Glomerular endothelial cell (primary cell): ENCODE data around the gene ZFYVE1. TPM values are rescaled to one million over a fixed set of nuclear protein-coding genes. Genes with fewer than 3 reads are reported as not detected.
"Not testable (repeated sequence)": the region's sequence is repeated elsewhere in the genome, so short reads cannot be mapped to it uniquely, and the experiment has no call there.

Source experiments
- DNase-seq: peaks from one replicate; pipeline ENCODE4 v3.0.0-alpha.2; 2011; ENCODE audit warnings: low read depth, low spot score; ENCODE audit errors: extremely low read depth
- total RNA-seq: library from RNA; depleted of rRNA; stranded (reverse); fragments of >200 nt; gene quantifications from 2 replicates; pipeline ENCODE4 v1.2.3, GENCODE V29; 2015

Gene ZFYVE1
- total RNA-seq, 1 donor from 2014 or later, result 34.6 TPM

DNA sequence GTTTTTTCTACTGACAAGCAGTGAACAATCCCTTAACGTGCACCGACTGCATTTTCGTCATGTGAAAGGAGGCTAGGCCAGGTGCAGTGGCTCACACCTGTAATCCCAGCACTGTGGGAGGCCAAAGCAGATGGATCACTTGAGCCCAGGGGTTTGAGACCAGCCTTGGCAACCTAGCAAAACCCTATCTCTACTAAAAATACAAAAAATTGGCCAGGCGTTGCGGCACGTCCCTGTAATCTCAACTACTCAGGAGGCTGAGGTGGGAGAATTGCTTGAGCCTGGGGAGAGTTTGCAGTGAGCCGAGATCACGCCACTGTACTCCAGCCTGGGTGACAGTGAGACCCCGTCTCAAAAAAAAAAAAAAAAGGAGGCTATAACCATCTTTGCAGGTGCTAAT lies 22.3 kb downstream of the ZFYVE1 start:
- not testable (repeated sequence) for DNase-seq

DNA sequence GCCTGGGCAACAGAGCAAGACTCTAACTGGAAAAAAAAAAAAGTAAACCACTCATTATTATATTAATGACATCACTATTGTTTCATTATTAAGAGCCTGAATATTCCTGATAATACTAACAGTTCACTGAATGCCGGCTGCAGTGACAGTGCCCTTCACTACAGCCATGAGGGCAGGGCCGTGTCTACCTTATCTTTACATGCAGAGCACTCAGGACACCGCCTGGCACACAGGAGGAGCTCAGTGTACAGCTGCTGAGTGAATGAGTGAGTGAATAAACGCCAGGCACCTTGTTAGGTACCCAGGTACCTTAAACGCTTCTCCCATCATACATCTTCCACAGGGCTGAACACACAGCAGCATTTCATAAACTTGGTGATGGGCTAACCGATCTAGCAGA lies 23.2 kb downstream of the ZFYVE1 start:
- no peak for DNase-seq

DNA sequence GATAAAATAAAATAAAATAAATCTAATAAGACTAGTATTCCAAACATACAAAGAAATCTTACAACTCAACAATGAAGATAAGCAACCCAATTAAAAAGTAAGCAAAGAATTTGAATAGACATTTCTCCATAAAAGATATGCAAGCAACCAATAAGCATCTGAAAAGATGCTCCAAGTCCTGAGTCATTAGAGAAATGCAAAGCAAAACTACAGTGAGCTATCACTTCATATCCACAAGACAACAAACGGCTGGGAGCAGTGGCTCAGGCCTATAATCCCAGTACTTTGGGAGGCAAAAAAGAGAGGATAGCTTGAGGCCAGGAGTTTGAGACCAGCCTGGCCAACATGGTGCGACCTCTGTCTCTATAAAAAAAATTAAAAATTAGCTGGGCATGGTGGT lies 26.8 kb downstream of the ZFYVE1 start:
- no peak for DNase-seq

DNA sequence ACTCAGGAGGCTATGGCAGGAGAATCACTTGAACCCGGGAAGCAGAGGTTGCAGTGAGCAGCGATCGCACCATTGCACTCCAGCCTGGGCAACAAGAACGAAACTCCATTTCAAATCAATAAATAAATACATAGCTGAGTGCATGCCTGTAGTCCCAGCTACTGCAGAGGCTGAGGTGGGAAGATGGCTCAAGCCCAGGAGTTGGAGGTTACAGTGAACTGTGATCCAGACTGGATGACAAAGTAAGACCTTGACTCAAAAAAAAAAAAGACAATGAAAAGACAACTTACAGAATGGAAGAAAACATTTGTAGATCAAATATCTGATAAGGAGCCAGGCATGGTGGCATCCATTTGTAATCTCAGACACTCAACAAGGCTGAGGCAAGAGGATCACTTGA lies 27.6 kb downstream of the ZFYVE1 start:
- no peak for DNase-seq

DNA sequence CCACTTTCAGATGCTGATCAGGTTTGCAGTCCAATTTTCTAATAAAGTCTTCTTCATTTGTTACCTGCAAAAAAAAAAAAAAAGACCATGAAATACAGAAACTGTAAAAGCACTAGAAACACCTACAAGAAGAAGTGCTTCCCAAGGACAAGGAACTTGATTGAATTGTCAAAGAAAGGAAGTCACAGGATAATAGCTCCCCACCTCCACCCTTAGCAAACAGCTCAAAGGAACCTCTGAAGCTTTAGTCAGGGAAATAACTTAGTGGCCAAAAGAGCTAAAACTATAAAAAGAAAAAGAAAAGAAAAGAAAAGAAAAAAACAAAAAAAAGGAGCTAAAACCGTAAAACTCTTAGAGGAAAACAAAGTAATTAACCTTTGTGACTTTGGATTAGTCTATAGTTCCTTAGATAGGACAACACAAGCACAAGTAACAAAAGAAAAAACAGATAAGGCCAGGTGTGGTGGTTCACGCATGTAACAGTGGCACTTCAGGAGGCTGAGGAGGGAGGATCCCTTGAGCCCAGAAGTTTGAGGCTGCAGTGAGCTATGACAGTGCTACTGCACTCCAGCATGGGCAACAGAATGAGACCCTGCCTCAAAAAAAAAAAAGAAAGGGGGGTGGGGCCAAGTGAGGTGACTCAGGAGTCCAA lies 28.5 kb downstream of the ZFYVE1 start:
- no peak for DNase-seq

DNA sequence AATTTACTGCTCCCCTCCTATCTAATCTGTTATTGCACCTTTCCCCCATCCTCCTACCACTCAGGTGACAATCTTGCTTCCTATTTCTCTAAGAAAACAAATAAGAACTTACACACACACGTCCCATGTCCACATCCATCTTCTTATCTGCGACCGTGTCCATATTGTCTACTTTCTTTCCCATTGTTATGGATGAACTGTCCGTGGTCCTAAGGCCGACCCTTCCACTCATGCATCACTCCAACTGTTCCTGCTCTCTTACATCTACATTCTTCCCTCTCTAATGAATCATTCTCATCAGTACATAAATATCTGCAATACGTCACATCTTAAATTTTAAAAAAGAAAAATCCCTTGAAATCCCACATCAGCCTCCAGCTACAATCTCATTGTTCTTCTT lies 30.0 kb downstream of the ZFYVE1 start:
- no peak for DNase-seq

DNA sequence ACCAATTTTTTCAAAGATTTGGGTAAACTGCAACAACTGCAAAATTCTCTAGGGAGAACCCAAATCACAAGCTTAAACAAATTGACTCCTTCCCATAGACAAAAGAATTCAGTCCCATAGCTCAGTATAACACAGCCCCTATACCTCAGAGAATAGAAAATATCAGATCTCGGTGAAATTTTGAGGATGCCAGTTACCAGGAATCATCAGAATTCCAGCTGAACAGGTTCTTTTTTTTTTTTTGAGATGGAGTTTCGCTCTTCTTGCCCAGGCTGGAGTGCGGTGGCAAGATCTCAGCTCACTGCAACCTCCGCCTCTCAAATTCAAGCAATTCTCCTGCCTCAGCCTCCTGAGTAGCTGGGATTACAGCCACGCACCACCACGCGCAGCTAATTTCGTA lies 36.7 kb downstream of the ZFYVE1 start:
- DNase-seq, result no peak

DNA sequence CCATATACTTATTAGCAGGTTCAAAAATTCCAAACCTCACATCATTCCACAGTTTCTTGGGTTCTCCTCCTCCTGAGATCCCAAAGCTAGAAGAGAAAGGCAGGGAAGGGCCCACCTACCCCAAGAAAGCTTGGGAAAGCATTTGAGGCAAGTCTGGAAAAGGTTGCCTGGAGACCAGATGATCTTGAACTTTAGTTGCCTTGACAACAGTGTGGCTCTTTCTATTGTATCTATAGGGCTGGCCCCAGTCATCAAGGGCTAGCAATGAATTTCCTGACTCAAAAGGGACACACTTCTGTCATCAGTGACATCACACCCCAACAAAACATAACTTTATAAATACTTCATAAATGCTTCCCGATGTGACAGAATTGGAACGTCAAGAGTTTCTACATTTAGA lies 40.0 kb downstream of the ZFYVE1 start:
- DNase-seq, result no peak

DNA sequence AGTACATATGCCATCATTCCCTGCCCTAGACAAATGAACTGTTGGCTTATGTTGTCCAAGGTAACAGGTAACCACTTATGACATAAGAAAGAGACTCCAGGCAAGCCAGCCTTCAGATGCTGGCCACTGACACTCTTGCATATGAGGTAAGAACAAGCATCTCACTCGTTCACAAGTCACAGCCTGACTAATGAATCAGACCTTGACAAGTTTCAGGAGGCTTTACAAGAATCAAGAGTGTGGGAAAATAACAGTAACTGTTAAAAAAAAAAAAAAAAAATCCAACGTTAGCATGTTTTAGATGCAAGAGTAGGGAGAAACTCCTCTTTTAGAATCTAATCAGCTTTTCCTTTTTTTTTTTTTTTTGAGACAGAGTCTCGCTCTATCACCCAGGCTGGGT lies 40.7 kb downstream of the ZFYVE1 start:
- no peak for DNase-seq

DNA sequence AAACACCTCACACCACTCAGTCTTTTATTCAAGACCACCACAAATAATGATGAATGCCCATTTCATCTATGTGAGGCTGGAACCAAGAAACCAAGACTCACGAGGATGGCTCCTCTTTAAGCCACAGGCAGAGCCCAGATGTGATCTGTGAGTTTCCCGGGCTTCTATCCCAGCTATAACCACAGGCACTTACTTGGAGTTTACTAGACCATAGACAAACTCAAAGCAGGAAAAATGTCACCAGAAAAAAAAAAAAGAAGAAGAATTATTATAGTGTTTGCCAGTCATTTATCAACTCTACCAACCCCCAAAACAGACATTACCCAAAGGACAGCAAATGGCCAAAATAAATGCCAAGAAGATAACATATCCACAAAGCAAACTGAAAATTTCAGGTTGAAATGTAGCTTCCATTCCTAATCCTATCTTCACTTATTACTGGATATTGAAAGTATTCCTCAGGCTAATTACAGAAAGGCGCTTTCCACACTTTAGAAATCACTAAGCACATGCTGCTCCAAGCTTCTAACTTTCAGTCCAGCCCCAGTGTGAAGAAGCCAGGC lies 44.7 kb downstream of the ZFYVE1 start:
- no peak for DNase-seq

DNA sequence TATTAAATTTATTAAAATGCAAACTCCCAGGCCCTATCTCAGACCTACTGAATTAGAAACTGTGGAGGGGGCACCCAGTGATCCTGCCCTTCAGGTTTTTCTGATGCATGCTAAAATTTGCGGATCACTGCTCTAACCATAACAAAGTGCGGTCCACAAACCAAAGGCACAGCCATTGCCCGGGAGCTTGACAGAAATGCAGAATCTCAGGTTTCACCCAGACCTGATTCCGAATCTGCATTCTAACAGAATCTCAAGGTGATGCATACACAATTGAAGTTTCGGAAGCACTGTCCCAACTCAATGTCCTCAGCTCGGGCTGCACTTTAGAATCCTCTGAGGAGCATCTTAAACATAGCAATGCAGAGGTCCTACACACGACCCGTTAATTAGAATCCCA lies 46.0 kb downstream of the ZFYVE1 start:
- no peak for DNase-seq

DNA sequence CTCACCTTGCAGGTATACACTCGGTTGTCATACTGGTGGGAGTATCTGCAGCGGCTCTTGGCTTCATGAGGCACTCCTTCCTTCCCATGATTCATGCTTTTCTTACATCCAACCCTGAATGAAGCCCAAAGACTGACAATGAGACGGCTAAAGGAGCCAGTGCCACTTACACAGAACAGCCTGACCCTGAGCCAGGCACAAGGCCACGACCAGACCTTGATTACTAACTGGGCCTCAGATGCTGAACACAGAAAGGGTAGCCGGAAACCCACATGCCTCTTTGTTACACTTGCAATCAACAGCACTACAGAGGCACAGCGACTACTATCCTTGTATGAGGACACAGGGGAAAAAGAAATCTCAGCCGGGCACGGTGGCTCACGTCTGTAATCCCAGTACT lies 48.0 kb downstream of the ZFYVE1 start:
- no peak for DNase-seq

DNA sequence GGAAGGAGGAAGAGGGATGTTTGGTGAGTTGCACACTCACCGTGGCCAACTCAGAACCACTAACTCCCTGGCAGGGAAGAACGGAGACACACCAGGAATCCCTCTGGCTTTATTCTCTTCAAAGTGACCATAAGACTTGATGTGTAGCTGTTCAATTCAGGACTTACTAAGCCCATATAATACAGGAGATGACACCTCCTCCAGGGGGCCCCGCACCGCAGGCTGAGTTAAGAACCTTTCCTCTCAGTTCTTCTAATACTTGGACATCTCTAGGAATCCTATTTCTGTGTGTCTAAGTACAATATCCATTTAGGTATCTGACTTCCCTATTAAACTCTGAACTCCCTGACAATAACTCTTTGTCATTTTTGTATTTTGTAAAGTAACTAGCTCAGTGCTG lies 51.1 kb downstream of the ZFYVE1 start:
- no peak for DNase-seq

DNA sequence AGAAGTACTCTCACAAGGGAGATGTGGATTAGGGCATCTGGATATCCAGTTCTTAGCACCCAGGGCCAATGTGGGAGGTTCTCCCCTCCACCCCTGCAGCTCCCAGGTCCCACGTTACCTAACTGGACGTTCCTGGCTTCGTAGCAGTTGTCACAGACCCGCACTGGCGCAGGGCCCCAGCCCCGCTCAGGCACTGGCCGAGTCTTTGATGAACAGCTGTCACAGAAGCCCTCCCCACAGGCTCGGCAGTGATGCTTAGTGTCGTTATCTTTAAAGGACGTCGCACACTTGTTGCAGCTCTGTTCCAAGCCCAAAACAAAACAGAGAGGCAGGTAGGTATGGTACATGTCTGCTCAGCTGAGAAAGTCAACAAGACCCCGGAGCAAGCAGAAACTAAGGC lies 52.2 kb downstream of the ZFYVE1 start:
- DNase-seq, result no peak

DNA sequence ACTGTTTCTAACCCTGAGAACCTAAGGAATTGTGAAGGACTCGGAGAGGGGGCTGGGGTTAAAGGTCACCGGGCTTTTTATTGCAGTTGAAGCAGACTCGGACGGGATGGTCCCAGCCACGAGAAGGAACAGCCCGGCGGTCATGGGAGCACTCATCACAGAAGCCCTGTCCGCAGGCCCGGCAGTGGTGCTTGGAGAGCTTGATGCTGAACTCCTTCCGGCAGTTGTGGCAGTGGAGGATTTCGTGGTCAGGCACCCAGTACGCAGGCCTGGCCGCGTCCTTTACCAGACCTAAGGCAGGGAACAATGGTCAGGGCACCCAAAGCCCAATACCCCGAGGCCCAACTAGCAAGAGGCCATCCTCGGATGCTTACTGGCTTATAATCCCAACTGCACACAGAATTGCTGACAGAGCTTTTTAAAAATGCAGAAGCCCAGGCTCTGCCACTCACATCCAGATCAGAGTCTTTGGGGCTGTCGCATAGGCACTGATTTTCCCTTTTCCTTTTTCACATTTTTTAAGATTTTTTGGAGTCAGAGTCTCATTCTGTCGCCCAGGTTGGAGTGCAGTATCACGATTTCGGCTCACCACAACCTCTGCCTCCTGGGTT lies 56.0 kb downstream of the ZFYVE1 start:
- DNase-seq, result no peak

DNA sequence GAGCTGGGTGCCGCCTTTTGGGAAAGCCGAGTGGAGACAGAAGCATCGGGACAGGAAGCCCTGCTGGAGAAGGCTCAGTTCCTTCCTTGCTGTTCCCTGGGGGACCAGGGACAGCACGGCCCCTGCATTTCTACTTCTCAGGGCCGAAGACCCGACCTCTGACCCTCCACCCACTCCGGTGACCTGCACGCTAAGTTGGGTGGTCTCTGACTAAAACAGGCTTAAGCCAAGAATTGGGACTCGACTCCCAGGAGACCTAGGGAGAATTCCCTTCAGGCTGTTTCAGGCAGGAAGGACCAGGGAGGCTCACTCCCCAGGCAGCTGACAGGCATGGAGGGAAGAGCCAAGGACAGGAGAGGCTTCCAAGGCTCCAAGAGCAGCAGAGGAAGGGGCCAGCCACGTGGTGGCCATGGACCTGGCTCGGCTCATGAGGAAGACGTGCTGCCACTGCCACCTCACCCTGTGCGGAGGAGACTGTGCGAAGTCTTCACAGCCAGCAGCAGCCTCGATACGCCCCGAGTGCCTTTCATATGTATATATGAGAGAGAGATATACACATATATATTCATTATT lies 56.8 kb downstream of the ZFYVE1 start:
- no peak for DNase-seq

DNA sequence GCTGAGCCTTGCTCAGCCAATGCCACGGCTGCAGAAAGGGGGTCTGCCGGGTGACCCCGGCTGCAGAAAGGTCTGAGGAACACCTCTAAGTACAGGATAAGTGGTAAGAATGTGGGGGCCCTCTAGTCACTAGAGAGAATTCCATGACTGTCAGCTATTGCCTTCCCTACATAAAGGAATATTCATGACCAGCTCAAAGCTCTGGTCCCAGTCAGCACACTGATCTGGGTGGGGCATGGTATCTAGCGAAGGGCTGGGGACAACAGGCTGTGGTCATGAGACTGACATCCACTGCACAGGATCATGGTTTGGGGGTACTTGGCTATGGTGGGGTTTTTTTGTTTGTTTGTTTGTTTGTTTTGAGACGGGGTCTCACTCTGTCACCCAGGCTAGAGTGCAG lies 58.6 kb downstream of the ZFYVE1 start:
- no peak for DNase-seq

DNA sequence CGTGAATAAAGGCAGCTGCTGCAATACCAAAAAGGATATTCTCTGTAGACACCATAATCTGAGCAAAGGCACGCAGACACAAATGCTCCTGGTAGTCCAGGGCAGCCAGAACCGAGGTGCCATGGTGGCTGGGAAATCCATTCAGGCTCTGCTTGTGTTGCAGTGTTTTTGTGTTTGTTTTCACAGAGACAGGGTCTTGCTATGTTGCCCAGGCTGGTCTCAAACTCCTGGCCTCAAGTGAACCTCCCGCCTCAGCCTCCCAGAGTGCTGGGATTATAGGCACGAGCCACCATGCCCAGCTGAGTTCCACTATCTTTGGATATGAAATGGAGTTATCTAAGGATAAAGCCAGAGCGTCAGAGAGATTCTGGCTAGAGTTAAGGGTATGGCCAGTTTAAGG lies 60.9 kb downstream of the ZFYVE1 start:
- no peak for DNase-seq

DNA sequence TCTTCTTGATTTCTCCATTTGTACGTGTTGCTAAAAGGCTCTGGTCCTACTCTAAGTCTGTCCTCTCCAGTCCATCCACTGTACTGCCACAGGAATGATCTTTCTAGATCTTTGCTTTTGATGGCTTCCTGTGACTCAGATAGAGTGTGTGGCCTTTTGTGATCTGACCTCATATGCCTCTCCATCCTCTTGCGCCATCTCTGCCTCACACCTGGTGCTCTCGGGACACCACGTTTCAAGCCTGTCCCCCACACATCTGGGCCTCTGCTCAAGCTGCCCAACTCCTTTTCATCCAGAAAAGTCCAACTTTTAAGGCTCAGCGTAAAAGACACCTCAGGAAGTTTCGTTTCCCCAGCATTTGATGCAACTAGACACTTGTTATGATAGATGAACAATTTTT lies 61.7 kb downstream of the ZFYVE1 start:
- no peak for DNase-seq

DNA sequence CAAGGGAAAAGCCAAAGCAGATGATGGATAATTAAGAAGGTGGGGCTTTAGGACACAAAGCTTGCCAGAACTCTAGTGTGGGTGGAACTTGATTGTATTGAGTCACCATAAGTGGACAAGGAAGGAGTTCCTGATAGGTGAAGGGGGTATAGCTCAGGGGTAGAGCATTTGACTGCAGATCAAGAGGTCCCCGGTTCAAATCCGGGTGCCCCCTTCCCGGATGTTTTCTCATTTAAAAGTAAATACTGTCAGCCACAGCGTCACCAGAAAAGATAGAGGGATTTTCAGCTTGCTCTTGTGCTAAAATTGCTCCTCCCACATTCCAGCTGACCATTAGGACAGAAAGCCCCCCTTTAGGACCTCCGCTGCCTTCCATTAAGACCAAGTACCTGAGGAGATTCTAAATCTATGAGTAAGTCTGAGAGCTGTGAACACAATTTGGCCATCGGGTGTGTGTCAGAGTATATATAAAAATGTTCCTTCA lies 64.0 kb downstream of the ZFYVE1 start:
- DNase-seq, result no peak

DNA sequence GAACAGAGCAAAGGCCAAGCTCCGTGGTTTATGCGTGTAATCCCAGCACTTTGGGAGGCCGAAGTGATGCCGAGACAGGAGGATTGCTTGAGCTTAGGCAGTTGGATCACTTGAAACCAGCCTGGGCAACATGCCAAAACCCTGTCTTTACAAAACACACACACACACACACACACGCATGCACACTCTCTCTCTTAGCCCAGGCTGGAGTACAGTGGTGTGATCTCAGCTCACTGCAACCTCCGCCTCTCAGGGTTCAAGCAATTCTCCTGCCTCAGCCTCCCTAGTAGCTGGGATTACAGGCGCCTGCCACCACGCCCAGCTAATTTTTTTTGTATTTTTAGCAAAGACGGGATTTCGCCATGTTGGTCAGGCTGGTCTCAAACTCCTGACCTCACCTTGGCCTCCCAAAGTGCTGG lies 64.6 kb downstream of the ZFYVE1 start:
- DNase-seq, result not testable (repeated sequence)
